Right lobe of liver (tissue), 6 donors: ENCODE results near the gene ITGB8. TPM values are rescaled to one million over a fixed set of nuclear protein-coding genes. Genes with fewer than 3 reads are reported as not detected.

Source experiments
- ATAC-seq, 4 donors: fragments of 200-7000 bp; cut with Tn5 transposase; one replicate each; pipeline ENCODE4 v1.9.1; 2020; ENCODE audit warnings: mild to moderate bottlenecking in 4 of 4, moderate library complexity in 4 of 4
- DNase-seq, 3 donors: peaks; one replicate each; pipeline ENCODE4 v3.0.0-alpha.2; 2020
- H3K27ac ChIP-seq, 3 donors: fragments of 200-600 bp; one replicate each; pipeline ENCODE4 v1.8.0; 2022
- H3K27me3 ChIP-seq, 2 donors: fragments of 200-600 bp; one replicate each; pipeline ENCODE4 v1.8.0; 2022
- H3K36me3 ChIP-seq, 4 donors: fragments of 200-600 bp; sonication (generic) in 1 of 4; one replicate each; pipeline versions ENCODE4 v1.5.1 to v1.8.0; 2017 to 2022; ENCODE audit warnings: control low read depth in 1 of 4
- H3K4me1 ChIP-seq, 4 donors: fragments of 200-600 bp; sonication (generic) in 1 of 4; one replicate each; pipeline versions ENCODE4 v1.5.1 to v1.8.0; 2017 to 2022; ENCODE audit warnings: control low read depth in 1 of 4
- H3K4me3 ChIP-seq, 3 donors: fragments of 200-600 bp; one replicate each; pipeline ENCODE4 v1.8.0; 2022
- H3K9me3 ChIP-seq, 4 donors: fragments of 200-600 bp; sonication (generic) in 1 of 4; one replicate each; pipeline versions ENCODE4 v1.5.1 to v1.8.0; 2017 to 2022; ENCODE audit warnings: control low read depth in 1 of 4
- CTCF ChIP-seq, 4 donors: fragments of 200-600 bp in 3 of 4; fragments of 450-650 bp in 1 of 4; IDR thresholded peaks; one replicate each; pipeline versions ENCODE4 v1.5.1 to v1.8.0; 2016 to 2022; ENCODE audit warnings: antibody characterized with exemption in 4 of 4, mild to moderate bottlenecking in 2 of 4
- POLR2A ChIP-seq: fragments of 450-650 bp; IDR thresholded peaks from one replicate; pipeline ENCODE4 v1.6.1; 2017; ENCODE audit warnings: antibody characterized with exemption, mild to moderate bottlenecking
- WGBS: methylation state at CpG from one replicate; pipeline ENCODE4 v1.1.6; 2018; ENCODE audit warnings: low coverage, low lambda C conversion rate; ENCODE audit not compliant: insufficient coverage; ENCODE audit errors: missing lambda C conversion rate; 5-methylcytosine and 5-hydroxymethylcytosine counted together
- intact Hi-C, 2 donors: fragments of 100-400 bp; cut with DNase I; formaldehyde crosslinking; loops; one replicate each; pipeline versions ENCODE4 v1.11.2 to v1.14.1; 2022
- total RNA-seq, 6 experiments: library from RNA; depleted of rRNA in 2 of 6; stranded (reverse); fragments of >200 nt in 2 of 6; fragmentation: NEBNext Ultra II Directional in 3 of 6; extraction: Animal tissue kit (Norgen Biotek cat#: 25700) in 3 of 6; gene quantifications; one replicate each; pipeline versions ENCODE4 v1.1.0 to v1.2.4, GENCODE V29; 2016 to 2023
- donor health status: DM: no; HTN: yes; CAD: no.
- donor health status: DM: no; HTN: no; CAD: no.
- donor health status: DM: no; HTN: no; CAD: no.
- donor health status: DM: no; HTN: yes; CAD: no.
- donor health status: DM: no; HTN: yes; CAD: no.

ITGB8 gene
- total RNA-seq, 6 experiments from 2014 or later = 0.43 to 0.70 (median 0.56) TPM

GRCh38 chr7:20438248-20438647 lies 107.5 kb downstream of the ITGB8 start:
- ATAC-seq (no peak), DNase-seq (no peak)
- Histone ChIP-seq H3K27ac (no peak overlapping the region), H3K36me3 (no peaks in the 10 kb centered on the region), H3K4me1 (no peaks in the 10 kb centered on the region), H3K27me3 (no peaks in the 10 kb centered on the region), H3K4me3 (no peak overlapping the region), H3K9me3 (no peaks in the 10 kb centered on the region)
- intact Hi-C loops = no loop called here
- TF ChIP-seq CTCF (IDR thresholded peaks at IDR 0.05) (no peak), POLR2A (no peak)

DNA sequence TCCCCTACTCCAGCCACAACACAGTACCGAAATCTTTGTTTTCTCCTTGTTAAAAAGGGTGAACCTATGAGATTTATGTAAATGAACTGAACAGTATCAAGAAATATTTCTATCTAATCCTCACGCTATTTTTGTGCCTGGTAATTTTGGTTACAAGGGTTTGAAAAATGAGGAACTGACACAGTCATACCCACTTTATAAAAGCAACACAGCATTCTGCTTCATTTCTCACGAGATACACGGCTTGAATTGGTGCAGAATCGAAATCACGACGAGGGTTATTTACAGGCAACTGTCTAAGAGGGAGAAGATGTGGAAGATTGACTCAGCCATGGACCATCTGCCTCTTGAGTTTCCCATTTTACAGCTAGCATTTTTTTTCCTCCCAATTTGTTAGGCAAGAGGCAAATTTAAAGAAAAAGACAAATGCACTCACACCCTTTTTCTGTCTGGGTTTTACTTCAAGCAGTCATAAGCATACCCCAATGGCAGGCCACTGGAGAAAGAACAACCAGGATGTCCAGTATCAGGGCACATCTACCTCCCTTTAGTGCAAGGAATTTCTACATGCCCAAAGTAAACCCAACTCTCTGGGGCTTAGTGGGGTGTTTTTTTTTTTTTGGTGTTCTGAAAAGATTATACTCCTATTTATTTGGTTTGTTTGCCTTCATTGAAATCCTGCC lies 108.1 kb downstream of the ITGB8 start:
- TF ChIP-seq CTCF (IDR thresholded peaks at IDR 0.05) (no peak), POLR2A (no peak)
- 25% methylated on average over 7 of the region's 7 CpGs for WGBS
- no peaks in the 10 kb centered on the region for H3K9me3 ChIP-seq
- no peaks in the 10 kb centered on the region for H3K36me3 ChIP-seq
- no peaks in the 10 kb centered on the region for H3K4me1 ChIP-seq
- no peak for DNase-seq
- no peaks in the 10 kb centered on the region for H3K27me3 ChIP-seq
- intact Hi-C loops = no loop called here
- ATAC-seq = peak in 2 of 4 donors; percentile 24 to 34
- no peak overlapping the region for H3K4me3 ChIP-seq
- no peak overlapping the region for H3K27ac ChIP-seq

GRCh38 chr7:20439416-20440185 lies 108.9 kb downstream of the ITGB8 start:
- H3K27ac ChIP-seq = no peak overlapping the region
- TF ChIP-seq CTCF (IDR thresholded peaks at IDR 0.05) (no peak), POLR2A (no peak)
- peak in 1 of 4 donors; percentile 17 for ATAC-seq
- intact Hi-C loops = no loop called here
- no peak overlapping the region for H3K4me3 ChIP-seq
- WGBS = 60% methylated on average over 8 of the region's 10 CpGs
- H3K36me3 ChIP-seq = no peaks in the 10 kb centered on the region
- H3K27me3 ChIP-seq = no peaks in the 10 kb centered on the region
- H3K4me1 ChIP-seq = no peaks in the 10 kb centered on the region
- no peaks in the 10 kb centered on the region for H3K9me3 ChIP-seq
- DNase-seq = no peak

DNA sequence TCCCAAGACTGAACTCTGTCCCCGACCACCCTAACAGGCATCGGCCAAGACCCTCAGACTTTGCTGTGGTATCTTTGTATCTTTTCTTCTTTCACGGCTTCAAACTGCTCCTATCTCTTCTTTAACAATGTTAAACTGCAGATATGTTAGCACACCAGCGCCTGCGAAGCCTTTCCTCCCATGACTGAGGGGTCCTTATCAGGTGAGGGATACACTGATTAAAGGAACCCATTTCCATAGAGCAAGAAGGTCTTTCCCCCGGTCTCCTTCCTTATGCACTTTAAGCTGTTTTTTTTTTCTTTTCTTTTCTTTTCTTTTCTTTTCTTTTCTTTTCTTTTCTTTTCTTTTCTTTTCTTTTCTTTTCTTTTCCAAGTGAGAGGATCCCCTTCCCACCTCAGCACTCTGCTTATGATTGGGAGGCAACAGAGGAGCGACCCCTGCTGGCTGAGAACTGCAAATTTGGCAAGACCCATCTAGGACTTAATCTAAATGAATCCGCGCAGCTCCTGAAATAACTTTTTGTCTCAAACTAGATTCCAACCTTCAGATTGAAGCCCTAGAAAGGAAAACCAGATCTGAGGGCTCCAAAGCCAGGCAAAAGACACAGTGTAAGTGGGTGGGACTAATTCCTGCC lies 109.9 kb downstream of the ITGB8 start:
- TF ChIP-seq CTCF (IDR thresholded peaks at IDR 0.05) (peak in 1 of 4 donors; percentile 20), POLR2A (no peak)
- intact Hi-C loops = no loop called here
- H3K27me3 ChIP-seq = no peaks in the 10 kb centered on the region
- ATAC-seq = no peak
- H3K9me3 ChIP-seq = no peaks in the 10 kb centered on the region
- no peak for DNase-seq
- no peaks in the 10 kb centered on the region for H3K36me3 ChIP-seq
- no peak overlapping the region for H3K27ac ChIP-seq
- no peaks in the 10 kb centered on the region for H3K4me1 ChIP-seq
- 65% methylated on average over 9 of the region's 9 CpGs for WGBS
- H3K4me3 ChIP-seq = no peak overlapping the region
